HepG2 (cell line): Measurements from ENCODE around the gene ARHGAP26. TPM values are rescaled to one million over a fixed set of nuclear protein-coding genes. Genes with fewer than 3 reads are reported as not detected.

ENCODE experiments used
- ATAC-seq: fragments of 200-7000 bp; cut with Tn5 transposase; 3 replicates; pipeline ENCODE4 v1.9.1; 2020; ENCODE audit warnings: mild to moderate bottlenecking, moderate library complexity
- BruUV-seq: library from RNA; stranded (reverse); fragments of 400-500 nt; replicated peaks from 2 replicates; lab custom pipeline; 2021; lab: Mats Ljungman, UMichigan
- CTCF ChIA-PET: fragments of 300-600 bp; formaldehyde crosslinking; extraction: SDS; loops from one replicate; lab custom pipeline; 2021; ENCODE audit warnings: low total read pairs, inconsistent platforms, low intra/inter-chr PET ratio; lab: Yijun Ruan, JAX
- POLR2A ChIA-PET: fragments of 350-600 bp; sonication (Branson Sonifier 250); formaldehyde crosslinking; loops from one replicate; lab custom pipeline; 2020; ENCODE audit warnings: antibody characterized with exemption, inconsistent platforms; lab: Yijun Ruan, JAX
- DNase-seq: peaks from one replicate; pipeline ENCODE4 v3.0.0-alpha.2; 2015; ENCODE audit warnings: low spot score
- FAIRE-seq: peaks from 3 replicates; lab custom pipeline; 2011; peaks lifted over from hg19 to GRCh38; lab: Jason Lieb, UNC
- H2AFZ ChIP-seq: one replicate; pipeline ENCODE4 v1.6.1; 2011; ENCODE audit warnings: low read length, inconsistent platforms
- H3K27ac ChIP-seq: fragments of 300-600 bp; 3 replicates; pipeline ENCODE4 v1.8.0; 2011; ENCODE audit warnings: mixed run types, mild to moderate bottlenecking, mixed read lengths, low read length, inconsistent platforms; ENCODE audit not compliant: insufficient read depth; ENCODE audit errors: extremely low read length
- H3K27me3 ChIP-seq, 2 experiments: fragments of 200-600 bp in 1 of 2; 2 replicates in 1 of 2; 3 replicates in 1 of 2; pipeline versions ENCODE4 v1.6.0 to v1.8.0; 2011; ENCODE audit warnings: low read length in 2 of 2, mild to moderate bottlenecking in 2 of 2, moderate library complexity in 2 of 2, inconsistent platforms in 1 of 2; ENCODE audit not compliant: insufficient read depth in 2 of 2, control insufficient read depth in 1 of 2
- H3K36me3 ChIP-seq, 2 experiments: fragments of 200-600 bp in 1 of 2; replicated peaks in 1 of 2; 2 replicates in 1 of 2; 3 replicates in 1 of 2; pipeline versions ENCODE4 v1.5.1 to v1.8.0; 2011; ENCODE audit warnings: low read length in 2 of 2, inconsistent platforms in 1 of 2; ENCODE audit not compliant: insufficient read depth in 2 of 2, control insufficient read depth in 1 of 2
- H3K4me1 ChIP-seq: 2 replicates; pipeline ENCODE4 v1.5.1; 2012; ENCODE audit warnings: low read length, inconsistent platforms; ENCODE audit not compliant: insufficient read depth
- H3K4me2 ChIP-seq: 2 replicates; pipeline ENCODE4 v1.6.0; 2011; ENCODE audit warnings: low read depth, low read length, inconsistent platforms
- H3K4me3 ChIP-seq, 3 experiments: fragments of 200-600 bp in 1 of 3; sonication (generic), shearing (Covaris generic) in 1 of 3; replicated peaks in 1 of 3; 2 replicates each; pipeline ENCODE4 v1.5.1; 2011 to 2016; ENCODE audit warnings: low read length in 3 of 3, inconsistent platforms in 2 of 3, low read depth in 2 of 3, mild to moderate bottlenecking in 2 of 3, control low read depth in 1 of 3, mixed read lengths in 1 of 3; ENCODE audit not compliant: insufficient read depth in 1 of 3
- H3K79me2 ChIP-seq: one replicate; pipeline ENCODE4 v1.6.1; 2011; ENCODE audit warnings: low read length, inconsistent platforms; ENCODE audit not compliant: insufficient read depth
- H3K9ac ChIP-seq: 2 replicates; pipeline ENCODE4 v1.6.0; 2011; ENCODE audit warnings: mild to moderate bottlenecking, low read depth, low read length, inconsistent platforms; ENCODE audit not compliant: insufficient read depth
- H3K9me3 ChIP-seq: 2 replicates; pipeline ENCODE4 v1.5.1; 2012; ENCODE audit warnings: mild to moderate bottlenecking, low read length
- H4K20me1 ChIP-seq: 2 replicates; pipeline ENCODE4 v1.6.0; 2011; ENCODE audit warnings: inconsistent platforms, mild to moderate bottlenecking, low read length, moderate library complexity; ENCODE audit not compliant: insufficient read depth
- ADNP ChIP-seq: sonication (generic); formaldehyde crosslinking; IDR thresholded peaks from 2 replicates; pipeline ENCODE4 v1.4.0; 2020; ENCODE audit warnings: missing genetic modification reagents
- CBFB ChIP-seq: sonication (generic); formaldehyde crosslinking; IDR thresholded peaks from 2 replicates; pipeline ENCODE4 v1.4.0; 2020; ENCODE audit warnings: missing genetic modification reagents
- HDAC2 ChIP-seq: sonication (generic); formaldehyde crosslinking; IDR thresholded peaks from 2 replicates; pipeline ENCODE4 v1.4.0; 2020; ENCODE audit warnings: missing genetic modification reagents
- HOXA7 ChIP-seq: sonication (generic); formaldehyde crosslinking; IDR thresholded peaks from 2 replicates; pipeline ENCODE4 v1.8.1; 2022; ENCODE audit warnings: mild to moderate bottlenecking, missing genetic modification reagents, moderate library complexity
- MIER2 ChIP-seq: IDR thresholded peaks from 2 replicates; pipeline ENCODE4 v1.6.1; 2016; ENCODE audit warnings: missing biosample characterization, missing genetic modification reagents
- MYNN ChIP-seq: sonication (generic); formaldehyde crosslinking; IDR thresholded peaks from 2 replicates; pipeline ENCODE4 v1.4.0; 2020; ENCODE audit warnings: mild to moderate bottlenecking, low read depth, missing genetic modification reagents
- PATZ1 ChIP-seq: sonication (generic); formaldehyde crosslinking; IDR thresholded peaks from 2 replicates; pipeline ENCODE4 v1.4.0; 2020; ENCODE audit warnings: missing genetic modification reagents
- PHF8 ChIP-seq: sonication (generic); formaldehyde crosslinking; IDR thresholded peaks from 2 replicates; pipeline ENCODE4 v1.5.0; 2020; ENCODE audit warnings: missing genetic modification reagents
- SIX1 ChIP-seq: sonication (generic); formaldehyde crosslinking; IDR thresholded peaks from 2 replicates; pipeline ENCODE4 v1.4.0; 2020; ENCODE audit warnings: missing genetic modification reagents, borderline replicate concordance
- TBX2 ChIP-seq: sonication (generic); formaldehyde crosslinking; IDR thresholded peaks from 2 replicates; pipeline ENCODE4 v1.5.0; 2020; ENCODE audit warnings: missing genetic modification reagents, mild to moderate bottlenecking, borderline replicate concordance
- ZNF12 ChIP-seq: sonication (generic); formaldehyde crosslinking; IDR thresholded peaks from 2 replicates; pipeline ENCODE4 v1.5.0; 2020; ENCODE audit warnings: missing genetic modification reagents
- ZNF160 ChIP-seq: sonication (generic); formaldehyde crosslinking; IDR thresholded peaks from 2 replicates; pipeline ENCODE4 v1.8.0; 2022; ENCODE audit warnings: mild to moderate bottlenecking, inconsistent platforms, missing genetic modification reagents
- ZNF232 ChIP-seq: sonication (generic); formaldehyde crosslinking; IDR thresholded peaks from 2 replicates; pipeline ENCODE4 v1.4.0; 2020; ENCODE audit warnings: missing genetic modification reagents, borderline replicate concordance
- ZNF253 ChIP-seq: sonication (generic); formaldehyde crosslinking; IDR thresholded peaks from 2 replicates; pipeline ENCODE4 v1.8.0; 2022; ENCODE audit warnings: mild to moderate bottlenecking, missing genetic modification reagents, borderline replicate concordance
- ZSCAN30 ChIP-seq: sonication (generic); formaldehyde crosslinking; IDR thresholded peaks from 2 replicates; pipeline ENCODE4 v1.5.0; 2020; ENCODE audit warnings: mild to moderate bottlenecking, missing genetic modification reagents
- WGBS: methylation state at CpG from one replicate; pipeline ENCODE4 v1.1.6; 2017; ENCODE audit warnings: low lambda C conversion rate; 5-methylcytosine and 5-hydroxymethylcytosine counted together
- in situ Hi-C: cut with HindIII; loops from 2 replicates; pipeline ENCODE4 v1.10.0; 2017; ENCODE audit warnings: low pct_unique_long_range_greater_than_20kb; ENCODE audit not compliant: extremely low pct_ligation_motif_present
- intact Hi-C: fragments of 100-400 bp; cut with micrococcal nuclease; formaldehyde crosslinking; loops from one replicate; pipeline ENCODE4 v1.10.0; 2022; ENCODE audit not compliant: unreplicated experiment
- polyA plus RNA-seq, 8 experiments: library from polyadenylated mRNA; depleted of rRNA in 3 of 8; stranded (reverse) in 7 of 8; unstranded in 1 of 8; fragments of >200 nt; fragmentation: Illumina TruSeq in 4 of 8; extraction: Trizol in 4 of 8; gene quantifications; 2 replicates each; pipeline versions ENCODE4 v1.2.1 to v1.2.3, GENCODE V29; 2011 to 2016; ENCODE audit warnings: low read depth in 4 of 8, missing spikeins in 1 of 8, mixed read lengths in 1 of 8; ENCODE audit not compliant: insufficient read depth in 1 of 8
- total RNA-seq, 5 experiments: library from RNA; depleted of rRNA; stranded (reverse); fragments of >200 nt; fragmentation: Illumina TruSeq; extraction: Trizol; gene quantifications; 2 replicates each; pipeline ENCODE4 v1.2.3, GENCODE V29; 2016; ENCODE audit warnings: low read depth in 1 of 5
- TF ChIP-seq, protein P1 (sequence below), 2 experiments: sonication (generic) in 1 of 2; formaldehyde crosslinking in 1 of 2; IDR thresholded peaks; 2 replicates each; pipeline versions ENCODE4 v1.4.0 to v1.6.1; 2018 to 2020; ENCODE audit warnings: missing genetic modification reagents in 2 of 2, borderline replicate concordance in 1 of 2, low read depth in 1 of 2, mild to moderate bottlenecking in 1 of 2, missing biosample characterization in 1 of 2
- TF ChIP-seq, protein P2 (sequence below): sonication (generic); formaldehyde crosslinking; IDR thresholded peaks from 2 replicates; pipeline ENCODE4 v1.8.0; 2022; ENCODE audit warnings: mild to moderate bottlenecking, missing genetic modification reagents

Gene ARHGAP26
- total and polyA plus RNA-seq, 2 of the 13 experiments (the other 11 are each of a cell fraction or from before 2014, with no cell fraction given), result 9.6 to 18.2 TPM

- TF ChIP-seq SIX1, result peak; percentile 76; the same call in 1 of the 2 replicates
- TF ChIP-seq, protein P1, sequence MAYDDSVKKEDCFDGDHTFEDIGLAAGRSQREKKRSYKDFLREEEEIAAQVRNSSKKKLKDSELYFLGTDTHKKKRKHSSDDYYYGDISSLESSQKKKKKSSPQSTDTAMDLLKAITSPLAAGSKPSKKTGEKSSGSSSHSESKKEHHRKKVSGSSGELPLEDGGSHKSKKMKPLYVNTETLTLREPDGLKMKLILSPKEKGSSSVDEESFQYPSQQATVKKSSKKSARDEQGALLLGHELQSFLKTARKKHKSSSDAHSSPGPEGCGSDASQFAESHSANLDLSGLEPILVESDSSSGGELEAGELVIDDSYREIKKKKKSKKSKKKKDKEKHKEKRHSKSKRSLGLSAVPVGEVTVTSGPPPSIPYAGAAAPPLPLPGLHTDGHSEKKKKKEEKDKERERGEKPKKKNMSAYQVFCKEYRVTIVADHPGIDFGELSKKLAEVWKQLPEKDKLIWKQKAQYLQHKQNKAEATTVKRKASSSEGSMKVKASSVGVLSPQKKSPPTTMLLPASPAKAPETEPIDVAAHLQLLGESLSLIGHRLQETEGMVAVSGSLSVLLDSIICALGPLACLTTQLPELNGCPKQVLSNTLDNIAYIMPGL (CRISPR knock-in tag; IDR thresholded peaks at IDR 0.05; ENCODE audit: borderline replicate concordance in 1 of 2, low read depth in 1 of 2), result 0 out of 4 replicates have a peak, but pooled peaks of 1 of the 2 experiments have one; percentile 10
- TF ChIP-seq, all 625 proteins: peak for 5
These were observed 36.7 kb downstream of the ARHGAP26 start (continued) for GRCh38 chr5:142806841-142807267.

DNA sequence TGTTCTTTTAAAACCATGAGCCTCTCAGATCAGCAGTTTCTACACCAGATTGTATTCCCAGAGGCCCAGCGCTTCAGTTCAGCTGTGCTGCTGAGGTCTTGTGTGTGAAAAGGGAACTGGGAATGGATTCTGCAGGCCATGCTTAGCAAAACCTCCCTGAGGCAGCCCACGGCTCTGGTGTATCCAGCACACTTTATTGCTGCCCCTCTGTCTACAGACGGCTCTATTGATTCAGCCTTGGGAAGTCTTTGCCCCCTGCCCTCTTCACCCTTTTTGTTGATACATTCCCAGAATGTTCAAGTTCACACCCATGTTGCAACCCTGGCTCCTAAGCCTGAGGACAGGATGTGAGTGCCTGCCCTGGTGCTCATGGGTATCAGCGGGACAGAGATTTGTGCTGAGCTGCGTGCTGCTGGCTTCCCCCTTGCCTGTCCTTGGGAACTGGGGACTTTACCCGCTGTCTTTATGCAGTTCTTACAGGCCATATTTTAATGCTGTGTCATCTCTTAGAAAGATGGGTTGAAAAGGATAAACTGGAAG, 37.3 kb downstream of the ARHGAP26 start:
- no TSS peak for BruUV-seq
- no peaks in the 10 kb centered on the region for H3K36me3 ChIP-seq
- CTCF ChIA-PET, result no interaction called here
- FAIRE-seq (peak; percentile 77), DNase-seq (peak; percentile 97), ATAC-seq (peak; percentile 96)
- peak overlapping the region in 2 of 3 experiments; percentile 27 to 32; a peak in 3 of 6 replicates for H3K4me3 ChIP-seq
- H3K4me2 ChIP-seq, result peak overlapping the region; percentile 69
- peak overlapping the region; percentile 58 for H3K27ac ChIP-seq
- no peaks in the 10 kb centered on the region for H3K9me3 ChIP-seq
- H3K27me3 ChIP-seq, result no peaks in the 10 kb centered on the region
- H4K20me1 ChIP-seq, result no peaks in the 10 kb centered on the region
- in situ Hi-C loops, result no loop called here
- no peak overlapping the region for H2AFZ ChIP-seq
- intact Hi-C loops, result loop anchor here (1.0 kb wide), 3 partner anchors 11 to 36 kb away; no protein-coding TSS in a partner anchor
- peaks cover 18% of the 10 kb centered on the region for H3K79me2 ChIP-seq
- H3K4me1 ChIP-seq, result peaks cover 78% of the 10 kb centered on the region
- H3K9ac ChIP-seq, result peak overlapping the region; percentile 24; the same call in 1 of the 2 replicates
- POLR2A ChIA-PET, result interaction anchor here (0.9 to 1.1 kb wide), 3 partner anchors 14 to 27 kb away, joined by 3 to 9 read pairs (median 4); no protein-coding TSS in a partner anchor
- 2% methylated on average over 6 of the region's 6 CpGs for WGBS
- TF ChIP-seq PHF8 (CRISPR knock-in tag), result 0 out of 2 replicates have a peak, but pooled peaks have one; percentile 54
- TF ChIP-seq ADNP, result no peak
- TF ChIP-seq CBFB, result peak; percentile 88
- no peak for TF ChIP-seq ZNF253
- 0 out of 2 replicates have a peak, but pooled peaks have one; percentile 56 for TF ChIP-seq HOXA7 (CRISPR knock-in tag)
- TF ChIP-seq, protein P2, sequence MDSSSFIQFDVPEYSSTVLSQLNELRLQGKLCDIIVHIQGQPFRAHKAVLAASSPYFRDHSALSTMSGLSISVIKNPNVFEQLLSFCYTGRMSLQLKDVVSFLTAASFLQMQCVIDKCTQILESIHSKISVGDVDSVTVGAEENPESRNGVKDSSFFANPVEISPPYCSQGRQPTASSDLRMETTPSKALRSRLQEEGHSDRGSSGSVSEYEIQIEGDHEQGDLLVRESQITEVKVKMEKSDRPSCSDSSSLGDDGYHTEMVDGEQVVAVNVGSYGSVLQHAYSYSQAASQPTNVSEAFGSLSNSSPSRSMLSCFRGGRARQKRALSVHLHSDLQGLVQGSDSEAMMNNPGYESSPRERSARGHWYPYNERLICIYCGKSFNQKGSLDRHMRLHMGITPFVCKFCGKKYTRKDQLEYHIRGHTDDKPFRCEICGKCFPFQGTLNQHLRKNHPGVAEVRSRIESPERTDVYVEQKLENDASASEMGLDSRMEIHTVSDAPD (CRISPR knock-in tag), result peak; percentile 90
- no peak for TF ChIP-seq MYNN
- TF ChIP-seq ZNF232 (CRISPR knock-in tag), result peak; percentile 94; the same call in 1 of the 2 replicates
- 0 out of 2 replicates have a peak, but pooled peaks have one; percentile 75 for TF ChIP-seq ZNF160
- peak; percentile 67; the same call in 1 of the 2 replicates for TF ChIP-seq ZNF12 (CRISPR knock-in tag)
- peak; percentile 99 for TF ChIP-seq HDAC2 (CRISPR knock-in tag)
- TF ChIP-seq PATZ1 (CRISPR knock-in tag), result peak; percentile 91; the same call in 1 of the 2 replicates
- no peak for TF ChIP-seq ZSCAN30 (CRISPR knock-in tag)
- peak; percentile 98 for TF ChIP-seq TBX2
- peak; percentile 80; the same call in 1 of the 2 replicates for TF ChIP-seq MIER2
